WTC11 (cell line): Measurements from ENCODE around the gene STAG1.

Source experiments
- NFYB ChIP-seq: sonication (generic); formaldehyde crosslinking; conservative IDR thresholded peaks from 2 replicates; pipeline ENCODE4 v1.8.0; 2022; ENCODE audit warnings: low read depth, missing genetic modification reagents
- ZNF121 ChIP-seq: sonication (generic); formaldehyde crosslinking; IDR thresholded peaks from 2 replicates; pipeline ENCODE4 v1.8.0; 2023; ENCODE audit warnings: missing genetic modification reagents
- TF ChIP-seq, protein P1 (sequence below): sonication (generic); formaldehyde crosslinking; conservative IDR thresholded peaks from 2 replicates; pipeline ENCODE4 v1.8.1; 2022; ENCODE audit warnings: mild to moderate bottlenecking, missing genetic modification reagents
- TF ChIP-seq, protein P2 (sequence below): sonication (generic); formaldehyde crosslinking; IDR thresholded peaks from 2 replicates; pipeline ENCODE4 v1.8.0; 2022; ENCODE audit warnings: mild to moderate bottlenecking, missing genetic modification reagents
- TF ChIP-seq, protein P3 (sequence below): sonication (generic); formaldehyde crosslinking; IDR thresholded peaks from 2 replicates; pipeline ENCODE4 v1.8.0; 2022; ENCODE audit warnings: mild to moderate bottlenecking, missing genetic modification reagents
- TF ChIP-seq, protein P4 (sequence below): fragments of 200-600 bp; IDR thresholded peaks from 2 replicates; pipeline ENCODE4 v1.8.0; 2022; ENCODE audit warnings: antibody characterized with exemption
- TF ChIP-seq, protein P5 (sequence below): sonication (generic); formaldehyde crosslinking; IDR thresholded peaks from 2 replicates; pipeline ENCODE4 v1.8.0; 2023; ENCODE audit warnings: missing genetic modification reagents, mild to moderate bottlenecking, borderline replicate concordance
- TF ChIP-seq, protein P6 (sequence below): sonication (generic); formaldehyde crosslinking; IDR thresholded peaks from 2 replicates; pipeline ENCODE4 v1.8.1; 2022; ENCODE audit warnings: missing genetic modification reagents, borderline replicate concordance
- TF ChIP-seq, protein P7 (sequence below): sonication (generic); formaldehyde crosslinking; IDR thresholded peaks from 2 replicates; pipeline ENCODE4 v1.8.0; 2023; ENCODE audit warnings: missing genetic modification reagents
- TF ChIP-seq, protein P8 (sequence below): sonication (generic); formaldehyde crosslinking; IDR thresholded peaks from 2 replicates; pipeline ENCODE4 v1.8.1; 2023; ENCODE audit warnings: mild to moderate bottlenecking, missing genetic modification reagents, moderate library complexity

DNA sequence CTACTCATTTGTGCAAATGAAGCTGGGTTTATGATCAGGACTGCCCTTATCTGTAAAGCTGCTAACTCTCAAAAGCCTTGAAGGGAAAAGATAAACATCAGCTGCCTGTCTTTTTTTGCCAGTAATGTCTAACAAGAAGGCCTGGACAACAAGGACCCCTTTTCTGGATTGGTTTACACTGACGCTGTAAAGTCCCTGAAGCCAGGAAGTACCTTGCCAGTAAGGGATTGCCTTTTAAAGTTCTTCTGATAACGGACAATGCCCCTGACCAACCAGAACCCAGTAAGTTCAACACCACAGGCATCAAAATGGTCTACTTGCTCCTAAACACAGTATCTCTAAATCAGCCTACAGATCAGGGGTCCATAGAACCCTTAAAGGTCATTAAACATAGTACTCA lies 324.0 kb downstream of the STAG1 start:
- TF ChIP-seq, protein P1, sequence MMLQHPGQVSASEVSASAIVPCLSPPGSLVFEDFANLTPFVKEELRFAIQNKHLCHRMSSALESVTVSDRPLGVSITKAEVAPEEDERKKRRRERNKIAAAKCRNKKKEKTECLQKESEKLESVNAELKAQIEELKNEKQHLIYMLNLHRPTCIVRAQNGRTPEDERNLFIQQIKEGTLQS (CRISPR knock-in tag) = no peak
- TF ChIP-seq, protein P2, sequence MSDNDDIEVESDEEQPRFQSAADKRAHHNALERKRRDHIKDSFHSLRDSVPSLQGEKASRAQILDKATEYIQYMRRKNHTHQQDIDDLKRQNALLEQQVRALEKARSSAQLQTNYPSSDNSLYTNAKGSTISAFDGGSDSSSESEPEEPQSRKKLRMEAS (CRISPR knock-in tag) = no peak
- no peak for TF ChIP-seq NFYB (CRISPR knock-in tag)
- TF ChIP-seq, protein P3, sequence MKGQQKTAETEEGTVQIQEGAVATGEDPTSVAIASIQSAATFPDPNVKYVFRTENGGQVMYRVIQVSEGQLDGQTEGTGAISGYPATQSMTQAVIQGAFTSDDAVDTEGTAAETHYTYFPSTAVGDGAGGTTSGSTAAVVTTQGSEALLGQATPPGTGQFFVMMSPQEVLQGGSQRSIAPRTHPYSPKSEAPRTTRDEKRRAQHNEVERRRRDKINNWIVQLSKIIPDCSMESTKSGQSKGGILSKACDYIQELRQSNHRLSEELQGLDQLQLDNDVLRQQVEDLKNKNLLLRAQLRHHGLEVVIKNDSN (CRISPR knock-in tag) = no peak
- TF ChIP-seq, protein P4, sequence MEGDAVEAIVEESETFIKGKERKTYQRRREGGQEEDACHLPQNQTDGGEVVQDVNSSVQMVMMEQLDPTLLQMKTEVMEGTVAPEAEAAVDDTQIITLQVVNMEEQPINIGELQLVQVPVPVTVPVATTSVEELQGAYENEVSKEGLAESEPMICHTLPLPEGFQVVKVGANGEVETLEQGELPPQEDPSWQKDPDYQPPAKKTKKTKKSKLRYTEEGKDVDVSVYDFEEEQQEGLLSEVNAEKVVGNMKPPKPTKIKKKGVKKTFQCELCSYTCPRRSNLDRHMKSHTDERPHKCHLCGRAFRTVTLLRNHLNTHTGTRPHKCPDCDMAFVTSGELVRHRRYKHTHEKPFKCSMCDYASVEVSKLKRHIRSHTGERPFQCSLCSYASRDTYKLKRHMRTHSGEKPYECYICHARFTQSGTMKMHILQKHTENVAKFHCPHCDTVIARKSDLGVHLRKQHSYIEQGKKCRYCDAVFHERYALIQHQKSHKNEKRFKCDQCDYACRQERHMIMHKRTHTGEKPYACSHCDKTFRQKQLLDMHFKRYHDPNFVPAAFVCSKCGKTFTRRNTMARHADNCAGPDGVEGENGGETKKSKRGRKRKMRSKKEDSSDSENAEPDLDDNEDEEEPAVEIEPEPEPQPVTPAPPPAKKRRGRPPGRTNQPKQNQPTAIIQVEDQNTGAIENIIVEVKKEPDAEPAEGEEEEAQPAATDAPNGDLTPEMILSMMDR = no peak
- TF ChIP-seq, protein P5, sequence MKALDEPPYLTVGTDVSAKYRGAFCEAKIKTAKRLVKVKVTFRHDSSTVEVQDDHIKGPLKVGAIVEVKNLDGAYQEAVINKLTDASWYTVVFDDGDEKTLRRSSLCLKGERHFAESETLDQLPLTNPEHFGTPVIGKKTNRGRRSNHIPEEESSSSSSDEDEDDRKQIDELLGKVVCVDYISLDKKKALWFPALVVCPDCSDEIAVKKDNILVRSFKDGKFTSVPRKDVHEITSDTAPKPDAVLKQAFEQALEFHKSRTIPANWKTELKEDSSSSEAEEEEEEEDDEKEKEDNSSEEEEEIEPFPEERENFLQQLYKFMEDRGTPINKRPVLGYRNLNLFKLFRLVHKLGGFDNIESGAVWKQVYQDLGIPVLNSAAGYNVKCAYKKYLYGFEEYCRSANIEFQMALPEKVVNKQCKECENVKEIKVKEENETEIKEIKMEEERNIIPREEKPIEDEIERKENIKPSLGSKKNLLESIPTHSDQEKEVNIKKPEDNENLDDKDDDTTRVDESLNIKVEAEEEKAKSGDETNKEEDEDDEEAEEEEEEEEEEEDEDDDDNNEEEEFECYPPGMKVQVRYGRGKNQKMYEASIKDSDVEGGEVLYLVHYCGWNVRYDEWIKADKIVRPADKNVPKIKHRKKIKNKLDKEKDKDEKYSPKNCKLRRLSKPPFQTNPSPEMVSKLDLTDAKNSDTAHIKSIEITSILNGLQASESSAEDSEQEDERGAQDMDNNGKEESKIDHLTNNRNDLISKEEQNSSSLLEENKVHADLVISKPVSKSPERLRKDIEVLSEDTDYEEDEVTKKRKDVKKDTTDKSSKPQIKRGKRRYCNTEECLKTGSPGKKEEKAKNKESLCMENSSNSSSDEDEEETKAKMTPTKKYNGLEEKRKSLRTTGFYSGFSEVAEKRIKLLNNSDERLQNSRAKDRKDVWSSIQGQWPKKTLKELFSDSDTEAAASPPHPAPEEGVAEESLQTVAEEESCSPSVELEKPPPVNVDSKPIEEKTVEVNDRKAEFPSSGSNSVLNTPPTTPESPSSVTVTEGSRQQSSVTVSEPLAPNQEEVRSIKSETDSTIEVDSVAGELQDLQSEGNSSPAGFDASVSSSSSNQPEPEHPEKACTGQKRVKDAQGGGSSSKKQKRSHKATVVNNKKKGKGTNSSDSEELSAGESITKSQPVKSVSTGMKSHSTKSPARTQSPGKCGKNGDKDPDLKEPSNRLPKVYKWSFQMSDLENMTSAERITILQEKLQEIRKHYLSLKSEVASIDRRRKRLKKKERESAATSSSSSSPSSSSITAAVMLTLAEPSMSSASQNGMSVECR = no peak
- TF ChIP-seq, protein P6, sequence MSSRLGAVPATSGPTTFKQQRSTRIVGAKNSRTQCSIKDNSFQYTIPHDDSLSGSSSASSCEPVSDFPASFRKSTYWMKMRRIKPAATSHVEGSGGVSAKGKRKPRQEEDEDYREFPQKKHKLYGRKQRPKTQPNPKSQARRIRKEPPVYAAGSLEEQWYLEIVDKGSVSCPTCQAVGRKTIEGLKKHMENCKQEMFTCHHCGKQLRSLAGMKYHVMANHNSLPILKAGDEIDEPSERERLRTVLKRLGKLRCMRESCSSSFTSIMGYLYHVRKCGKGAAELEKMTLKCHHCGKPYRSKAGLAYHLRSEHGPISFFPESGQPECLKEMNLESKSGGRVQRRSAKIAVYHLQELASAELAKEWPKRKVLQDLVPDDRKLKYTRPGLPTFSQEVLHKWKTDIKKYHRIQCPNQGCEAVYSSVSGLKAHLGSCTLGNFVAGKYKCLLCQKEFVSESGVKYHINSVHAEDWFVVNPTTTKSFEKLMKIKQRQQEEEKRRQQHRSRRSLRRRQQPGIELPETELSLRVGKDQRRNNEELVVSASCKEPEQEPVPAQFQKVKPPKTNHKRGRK (CRISPR knock-in tag) = no peak
- TF ChIP-seq, protein P7, sequence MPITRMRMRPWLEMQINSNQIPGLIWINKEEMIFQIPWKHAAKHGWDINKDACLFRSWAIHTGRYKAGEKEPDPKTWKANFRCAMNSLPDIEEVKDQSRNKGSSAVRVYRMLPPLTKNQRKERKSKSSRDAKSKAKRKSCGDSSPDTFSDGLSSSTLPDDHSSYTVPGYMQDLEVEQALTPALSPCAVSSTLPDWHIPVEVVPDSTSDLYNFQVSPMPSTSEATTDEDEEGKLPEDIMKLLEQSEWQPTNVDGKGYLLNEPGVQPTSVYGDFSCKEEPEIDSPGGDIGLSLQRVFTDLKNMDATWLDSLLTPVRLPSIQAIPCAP (CRISPR knock-in tag) = no peak
- no peak for TF ChIP-seq ZNF121 (CRISPR knock-in tag)
- TF ChIP-seq, protein P8, sequence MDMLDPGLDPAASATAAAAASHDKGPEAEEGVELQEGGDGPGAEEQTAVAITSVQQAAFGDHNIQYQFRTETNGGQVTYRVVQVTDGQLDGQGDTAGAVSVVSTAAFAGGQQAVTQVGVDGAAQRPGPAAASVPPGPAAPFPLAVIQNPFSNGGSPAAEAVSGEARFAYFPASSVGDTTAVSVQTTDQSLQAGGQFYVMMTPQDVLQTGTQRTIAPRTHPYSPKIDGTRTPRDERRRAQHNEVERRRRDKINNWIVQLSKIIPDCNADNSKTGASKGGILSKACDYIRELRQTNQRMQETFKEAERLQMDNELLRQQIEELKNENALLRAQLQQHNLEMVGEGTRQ (CRISPR knock-in tag) = no peak
